ENCODE data around the gene KBTBD7. TPM values are rescaled to one million over a fixed set of nuclear protein-coding genes. Genes with fewer than 3 reads are reported as not detected.

The KBTBD7 gene
- total and polyA plus RNA-seq, 9 of the 15 experiments (the other 6 are each of a cell fraction or from before 2014, with no cell fraction given) = 1.8 to 4.4 (median 3.3) TPM

DNA sequence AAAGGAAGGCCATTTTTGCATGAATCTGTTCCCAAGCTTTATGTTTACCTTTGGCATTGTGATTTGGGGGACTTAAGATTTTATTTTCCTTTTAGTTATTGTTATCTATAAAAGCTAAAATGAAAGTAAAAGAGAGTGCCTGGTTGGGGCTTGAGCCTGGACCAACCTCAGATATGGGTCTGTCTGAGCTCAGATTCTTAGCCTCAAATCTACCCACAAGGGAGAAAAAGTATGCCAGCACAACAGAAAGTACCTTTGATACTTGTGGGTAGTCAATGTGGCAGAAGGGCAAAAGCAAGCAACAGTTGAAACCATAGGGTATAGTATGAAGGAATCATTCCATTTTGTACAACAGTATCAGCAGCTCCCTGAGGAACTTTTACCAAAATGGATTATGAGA is 35.2 kb downstream of the KBTBD7 start (continued):
- TF ChIP-seq CGGBP1 (CRISPR knock-in tag; IDR thresholded peaks at IDR 0.05) = no peak
- TF ChIP-seq ZNF695 (CRISPR knock-in tag; IDR thresholded peaks at IDR 0.05) = no peak
- no peak for TF ChIP-seq ADNP (tag; IDR thresholded peaks at IDR 0.05)
- TF ChIP-seq ATF3 (IDR thresholded peaks at IDR 0.05) = no peak
- no peak for TF ChIP-seq ATF3 (CRISPR knock-in tag; conservative IDR thresholded peaks at IDR 0.05)

GRCh38 chr13:41157048-41157717 is 37.2 kb downstream of the KBTBD7 start:
- no peak overlapping the region for H3K9ac ChIP-seq (ENCODE audit: insufficient read depth in 1 of 2, low read depth in 2 of 2, low read length in 2 of 2)
- no peaks in the 10 kb centered on the region for H4K20me1 ChIP-seq (replicated peaks; ENCODE audit: control insufficient read depth, insufficient read depth, low read length)
- H3K79me2 ChIP-seq (ENCODE audit: control insufficient read depth, insufficient read depth, low read length) = no peaks in the 10 kb centered on the region
- H3K27me3 ChIP-seq (ENCODE audit: control insufficient read depth in 2 of 2, insufficient read depth in 2 of 2, low read length in 2 of 2) = no peaks in the 10 kb centered on the region
- H3K4me1 ChIP-seq (replicated peaks in 1 of 2; ENCODE audit: control insufficient read depth in 2 of 2, insufficient read depth in 2 of 2, low read length in 2 of 2) = 0 out of 5 replicates have a peak, but pooled peaks cover 0 to under 1% of the 10 kb centered on the region in 2 experiments
- no peak overlapping the region for H3K4me3 ChIP-seq
- 70% methylated on average over 4 of the region's 4 CpGs for WGBS (ENCODE audit: insufficient coverage, low coverage, missing lambda C conversion rate)
- POLR2A ChIA-PET = no interaction called here
- CTCF ChIA-PET (ENCODE audit: low intra/inter-chr PET ratio) = no interaction called here
- H3K4me2 ChIP-seq (ENCODE audit: insufficient read depth, low read length) = no peak overlapping the region
- no peak overlapping the region for H3K27ac ChIP-seq (ENCODE audit: extremely low read depth, low read depth, low read length)
- no peak for TF ChIP-seq ZNF224 (CRISPR knock-in tag; IDR thresholded peaks at IDR 0.05)
- TF ChIP-seq STAT5A (IDR thresholded peaks at IDR 0.05; ENCODE audit: borderline replicate concordance, low read length) = no peak
- no peak for TF ChIP-seq TAF15 (IDR thresholded peaks at IDR 0.05; ENCODE audit: low read depth, low read length)
- TF ChIP-seq, protein P1, sequence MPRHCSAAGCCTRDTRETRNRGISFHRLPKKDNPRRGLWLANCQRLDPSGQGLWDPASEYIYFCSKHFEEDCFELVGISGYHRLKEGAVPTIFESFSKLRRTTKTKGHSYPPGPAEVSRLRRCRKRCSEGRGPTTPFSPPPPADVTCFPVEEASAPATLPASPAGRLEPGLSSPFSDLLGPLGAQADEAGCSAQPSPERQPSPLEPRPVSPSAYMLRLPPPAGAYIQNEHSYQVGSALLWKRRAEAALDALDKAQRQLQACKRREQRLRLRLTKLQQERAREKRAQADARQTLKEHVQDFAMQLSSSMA (CRISPR knock-in tag; IDR thresholded peaks at IDR 0.05) = no peak
- intact Hi-C loops (cut with micrococcal nuclease) (no loop called here), in situ Hi-C loops (cut with MboI) (no loop called here)
- DNase-seq (ENCODE audit: extremely low read depth in 1 of 4, low spot score in 3 of 4) = no peak
- no peak for ATAC-seq
- no peaks in the 10 kb centered on the region for H3K9me1 ChIP-seq (ENCODE audit: control insufficient read depth, insufficient read depth, low read length)
- H2AFZ ChIP-seq (ENCODE audit: low read depth, low read length) = no peak overlapping the region
- no peaks in the 10 kb centered on the region for H3K9me3 ChIP-seq (replicated peaks; ENCODE audit: control insufficient read depth, insufficient read depth, low read depth, low read length)
- H3K36me3 ChIP-seq (ENCODE audit: control insufficient read depth, insufficient read depth, low read length) = no peaks in the 10 kb centered on the region
- no peak for FAIRE-seq
- BruUV-seq (replicated peaks) = no TSS peak
